CD1c-positive myeloid dendritic cell (primary cell): Measurements from ENCODE around the gene CRYBG1.

ENCODE experiments used
- DNase-seq: peaks from one replicate; pipeline ENCODE4 v3.0.0-alpha.2; 2016; ENCODE audit errors: extremely low spot score

Gene CRYBG1

GRCh38 chr6:106419900-106420613 is 59.5 kb downstream of the CRYBG1 start:
- no peak for DNase-seq

GRCh38 chr6:106421496-106421895 is 61.0 kb downstream of the CRYBG1 start:
- no peak for DNase-seq

- DNase-seq = no peak
Measured at GRCh38 chr6:106422534-106422933, 62.0 kb downstream of the CRYBG1 start.

- no peak for DNase-seq
Measured at GRCh38 chr6:106425382-106425781, 64.9 kb downstream of the CRYBG1 start.

- peak; percentile 26 for DNase-seq
Measured at GRCh38 chr6:106426250-106426970, 65.9 kb downstream of the CRYBG1 start.

- no peak for DNase-seq
Measured at GRCh38 chr6:106430466-106430865, 69.9 kb downstream of the CRYBG1 start.

GRCh38 chr6:106431405-106431804 is 70.9 kb downstream of the CRYBG1 start:
- no peak for DNase-seq

- DNase-seq = no peak
Measured at GRCh38 chr6:106431972-106432371, 71.5 kb downstream of the CRYBG1 start.

- no peak for DNase-seq
Measured at GRCh38 chr6:106434530-106434929, 74.0 kb downstream of the CRYBG1 start.

GRCh38 chr6:106439459-106439858 is 78.9 kb downstream of the CRYBG1 start:
- no peak for DNase-seq

- DNase-seq = peak; percentile 27
Measured at GRCh38 chr6:106440546-106440945, 80.0 kb downstream of the CRYBG1 start.

GRCh38 chr6:106442395-106442794 is 81.9 kb downstream of the CRYBG1 start:
- DNase-seq = no peak

GRCh38 chr6:106444777-106445507 is 84.4 kb downstream of the CRYBG1 start:
- peak; percentile 84 for DNase-seq

GRCh38 chr6:106445508-106445878 is 85.0 kb downstream of the CRYBG1 start:
- DNase-seq = no peak

- DNase-seq = peak; percentile 55
Measured at GRCh38 chr6:106446287-106446885, 85.9 kb downstream of the CRYBG1 start.

- DNase-seq = no peak
Measured at GRCh38 chr6:106446983-106447382, 86.5 kb downstream of the CRYBG1 start.

- DNase-seq = peak; percentile 79
Measured at GRCh38 chr6:106448000-106448426, 87.5 kb downstream of the CRYBG1 start.

GRCh38 chr6:106450653-106451052 is 90.1 kb downstream of the CRYBG1 start:
- peak; percentile 24 for DNase-seq

- DNase-seq = no peak
Measured at GRCh38 chr6:106451439-106451838, 90.9 kb downstream of the CRYBG1 start.

GRCh38 chr6:106452628-106453027 is 92.1 kb downstream of the CRYBG1 start:
- no peak for DNase-seq

GRCh38 chr6:106453756-106454367 is 93.3 kb downstream of the CRYBG1 start:
- no peak for DNase-seq

GRCh38 chr6:106456756-106457155 is 96.2 kb downstream of the CRYBG1 start:
- no peak for DNase-seq
